ENCODE data around the gene SMIM28. TPM values are rescaled to one million over a fixed set of nuclear protein-coding genes. Genes with fewer than 3 reads are reported as not detected.

The SMIM28 gene
- total RNA-seq, 5 donors from 2014 or later (not counting 1 experiment from before 2014, with no cell fraction given): not detected

DNA sequence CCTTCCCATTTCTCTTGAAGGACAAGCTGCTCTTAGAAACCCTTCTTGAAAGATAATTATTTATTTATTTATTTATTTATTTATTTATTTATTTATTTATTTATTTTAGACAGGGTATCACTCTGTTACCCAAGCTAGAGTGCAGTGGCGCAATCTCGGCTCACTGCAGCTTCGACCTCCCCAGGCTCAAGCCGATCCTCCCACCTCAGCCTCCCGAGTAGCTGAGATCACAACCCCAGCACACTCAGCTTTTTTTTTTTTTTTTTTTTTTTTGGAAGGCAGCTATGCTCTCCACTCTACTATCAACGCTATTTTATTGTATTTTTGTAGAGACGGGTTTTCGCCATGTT is 25.1 kb downstream of the SMIM28 start:
- peak overlapping the region in 1 of 2 donors; percentile 66 for H3K27ac Mint-ChIP-seq

DNA sequence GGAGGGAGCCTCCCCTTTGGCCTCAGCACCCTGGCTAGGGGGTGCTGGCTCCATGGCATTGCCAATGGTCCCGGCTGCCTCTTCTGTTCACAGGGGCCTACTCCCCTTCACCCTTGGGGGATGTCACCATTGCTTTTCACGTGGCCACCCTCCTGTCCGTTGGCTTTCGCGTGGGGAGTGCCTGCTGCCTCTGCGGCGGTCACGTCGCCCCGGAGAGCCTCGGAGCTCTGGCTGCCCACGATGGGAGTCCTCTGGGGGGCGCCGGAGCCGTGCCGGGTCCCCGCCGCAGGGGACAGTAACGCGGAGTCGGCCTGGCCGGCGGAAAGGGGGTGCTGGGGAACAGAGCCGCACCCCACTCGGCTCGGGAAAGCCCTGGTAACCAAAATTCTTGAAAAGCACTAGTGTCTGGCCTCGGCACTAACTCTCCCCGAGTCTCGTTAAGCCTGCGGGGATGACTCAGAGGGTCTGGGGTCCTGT is 25.7 kb downstream of the SMIM28 start:
- Histone ChIP-seq H3K27me3 (replicated peaks in 1 of 2; ENCODE audit: control insufficient read depth in 2 of 2, extremely low read depth in 1 of 2, insufficient read depth in 2 of 2, low read length in 1 of 2) (peaks cover 0 to 10% of the 10 kb centered on the region in 2 experiments), H3K4me1 (ENCODE audit: control insufficient read depth in 1 of 2, extremely low read depth in 1 of 2, insufficient read depth in 2 of 2, low read length in 2 of 2) (peaks cover 4 to 22% of the 10 kb centered on the region in 2 experiments), H3K4me3 (ENCODE audit: control insufficient read depth in 1 of 2, extremely low read depth in 1 of 2, low read length in 1 of 2) (peak overlapping the region; percentile 94 to 95), H3K9me3 (no peaks in the 10 kb centered on the region), H3K27ac (ENCODE audit: low read length) (peak overlapping the region; percentile 86), H3K36me3 (ENCODE audit: control insufficient read depth in 2 of 2, extremely low read depth in 1 of 2, insufficient read depth in 1 of 2, low read length in 1 of 2) (peaks cover 7 to 22% of the 10 kb centered on the region in 2 donors)
- peak overlapping the region; percentile 79 to 82 for H3K27ac Mint-ChIP-seq
- H3K27me3 Mint-ChIP-seq: no peaks in the 10 kb centered on the region
- ChIA-PET CTCF (interaction anchor here (0.6 to 1.6 kb wide), 5 partner anchors 52 to 295 kb away, joined by 3 to 8 read pairs (median 4); no protein-coding TSS in a partner anchor), POLR2A (no interaction called here)
- peak overlapping the region; percentile 78 to 81 (median 80) for H3K4me3 Mint-ChIP-seq
- WGBS (ENCODE audit: insufficient coverage): under 1% methylated on average over 30 of the region's 30 CpGs
- H3K9me3 Mint-ChIP-seq: no peaks in the 10 kb centered on the region
- DNase-seq (peak in 17 of 35 experiments; percentile 2 to 47 (median 15)), ATAC-seq (replicated peaks in 1 of 4) (peak; percentile 9 to 21 (median 18))
- peaks cover 18 to 31% (median 29%) of the 10 kb centered on the region in 3 donors for H3K4me1 Mint-ChIP-seq
- H3K36me3 Mint-ChIP-seq: peaks cover 14% of the 10 kb centered on the region

More for the DNA sequence above, 25.1 kb downstream of the SMIM28 start:
- H3K9me3 ChIP-seq: no peaks in the 10 kb centered on the region
- H3K4me3 ChIP-seq (ENCODE audit: control insufficient read depth in 1 of 2, extremely low read depth in 1 of 2, low read length in 1 of 2): peak overlapping the region; percentile 94 to 95
- no peaks in the 10 kb centered on the region for H3K27me3 Mint-ChIP-seq
- peak overlapping the region; percentile 78 to 81 (median 80) for H3K4me3 Mint-ChIP-seq
- H3K27ac ChIP-seq (ENCODE audit: low read length): no peak overlapping the region
- H3K36me3 Mint-ChIP-seq: peaks cover 11% of the 10 kb centered on the region
- ATAC-seq (replicated peaks in 1 of 4) (no peak), DNase-seq (no peak)
- CTCF ChIA-PET: interaction anchor here (0.6 to 1.6 kb wide), 6 partner anchors 25 to 798 kb away, joined by 3 to 8 read pairs (median 4); no protein-coding TSS in a partner anchor
- peaks cover 5 to 19% of the 10 kb centered on the region in 2 donors for H3K36me3 ChIP-seq (ENCODE audit: control insufficient read depth in 2 of 2, extremely low read depth in 1 of 2, insufficient read depth in 1 of 2, low read length in 1 of 2)
- peaks cover 4 to 22% of the 10 kb centered on the region in 2 experiments for H3K4me1 ChIP-seq (ENCODE audit: control insufficient read depth in 1 of 2, extremely low read depth in 1 of 2, insufficient read depth in 2 of 2, low read length in 2 of 2)
- no CpG with 5 or more reads among the region's 8 CpGs for WGBS (ENCODE audit: insufficient coverage)
- H3K4me1 Mint-ChIP-seq: peaks cover 18 to 29% (median 26%) of the 10 kb centered on the region in 3 donors
- POLR2A ChIA-PET: interaction anchor here in 1 of 2 donors (0.6 kb wide), 1 partner anchor 117 kb away, joined by 8 read pairs; no protein-coding TSS in a partner anchor
- peaks cover 0 to 10% of the 10 kb centered on the region in 2 experiments for H3K27me3 ChIP-seq (replicated peaks in 1 of 2; ENCODE audit: control insufficient read depth in 2 of 2, extremely low read depth in 1 of 2, insufficient read depth in 2 of 2, low read length in 1 of 2)
- H3K9me3 Mint-ChIP-seq: no peaks in the 10 kb centered on the region

DNA sequence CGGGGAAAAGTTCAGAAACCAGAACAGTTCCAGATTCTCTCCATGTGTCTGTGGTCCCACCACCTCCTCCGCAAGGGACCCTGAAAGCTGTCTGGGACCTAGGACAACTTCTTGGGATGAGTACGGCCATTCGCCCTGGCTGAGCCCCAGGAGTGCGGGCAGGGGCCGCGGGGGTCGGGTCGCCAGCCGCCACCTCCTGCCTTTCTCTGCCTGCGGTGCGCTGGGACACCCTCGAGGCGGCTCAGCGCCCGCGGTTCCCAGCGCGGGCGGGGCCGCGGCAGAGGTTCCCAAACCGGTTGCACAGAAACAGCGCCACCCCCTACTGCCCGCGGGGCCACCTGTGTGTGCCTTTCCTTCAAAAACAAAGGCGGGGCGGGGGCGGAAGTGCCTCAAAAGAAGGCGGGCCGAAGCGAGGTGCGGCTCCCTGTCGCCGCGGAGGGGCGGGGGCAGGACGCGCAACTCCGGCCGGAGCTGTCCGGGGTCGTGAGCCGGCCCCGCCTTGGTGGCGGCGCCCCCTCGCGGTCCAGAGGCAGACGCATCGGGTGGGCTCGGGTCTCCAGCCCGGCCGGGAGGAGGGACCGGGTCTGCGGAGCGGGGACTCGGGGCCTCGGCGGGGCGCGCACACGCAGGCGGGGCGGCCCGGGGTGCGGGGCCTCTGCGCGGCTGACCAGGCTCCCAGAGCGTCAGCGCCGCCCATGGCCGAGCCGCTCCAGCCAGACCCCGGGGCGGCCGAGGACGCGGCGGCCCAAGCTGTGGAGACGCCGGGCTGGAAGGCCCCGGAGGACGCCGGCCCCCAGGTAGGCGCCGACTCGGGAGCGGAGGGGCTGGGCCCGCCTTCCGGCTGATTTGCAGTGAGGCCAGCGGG is 26.3 kb downstream of the SMIM28 start, which contains the start of gene HEBP2:
Gene HEBP2 (plus strand): TSS at position 423 of the 865 bp plus-strand sequence. CDS start 273 bp downstream, at position 696.
- peaks cover 19% of the 10 kb centered on the region for H3K36me3 Mint-ChIP-seq

DNA sequence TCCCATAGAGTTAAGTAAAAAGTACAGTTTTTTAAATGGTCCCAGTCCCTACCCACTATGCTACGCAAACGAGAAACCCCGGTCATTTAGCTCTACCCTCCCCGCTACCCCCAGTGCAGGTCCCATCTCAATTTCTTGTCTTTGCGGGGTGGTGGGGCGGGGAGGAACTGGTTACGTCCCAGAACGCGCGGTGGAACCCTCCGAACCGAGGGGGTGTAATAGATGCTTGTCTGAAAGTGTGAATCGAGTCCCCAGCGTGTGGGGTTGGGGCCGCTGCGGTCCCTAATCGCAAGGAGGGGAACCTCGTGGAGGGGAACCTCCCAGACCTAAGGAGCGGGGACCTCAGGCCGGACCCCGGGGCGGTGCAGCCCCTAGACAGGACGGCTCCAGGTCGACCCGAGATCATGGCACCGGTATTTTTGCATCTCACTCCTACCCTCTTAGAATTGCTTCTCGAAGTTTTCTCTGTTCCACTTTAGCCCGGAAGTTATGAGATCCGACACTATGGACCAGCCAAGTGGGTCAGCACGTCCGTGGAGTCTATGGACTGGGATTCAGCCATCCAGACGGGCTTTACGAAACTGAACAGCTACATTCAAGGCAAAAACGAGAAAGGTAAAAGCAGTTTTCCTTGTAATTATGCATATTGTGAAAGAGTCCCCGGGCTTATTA is 27.1 kb downstream of the SMIM28 start:
- DNase-seq: peak in 31 of 35 experiments; percentile 3 to 50 (median 25)
- ATAC-seq (replicated peaks in 1 of 4): peak in 2 of 4 experiments; percentile 11 to 31
- Mint-ChIP-seq H3K4me3 (peak overlapping the region; percentile 71 to 86 (median 80)), H3K27me3 (no peaks in the 10 kb centered on the region), H3K4me1 (peaks cover 18 to 39% (median 39%) of the 10 kb centered on the region in 3 donors), H3K27ac (peak overlapping the region; percentile 79 to 87), H3K36me3 (peaks cover 26% of the 10 kb centered on the region), H3K9me3 (no peaks in the 10 kb centered on the region)
- H3K9me3 ChIP-seq: no peaks in the 10 kb centered on the region
- ChIA-PET CTCF (interaction anchor here (0.6 to 1.5 kb wide), 3 partner anchors 51 to 105 kb away, joined by 3 to 4 read pairs (median 4); no protein-coding TSS in a partner anchor), POLR2A (interaction anchor here (0.7 to 1.1 kb wide), 4 partner anchors 12 to 50 kb away, joined by 3 to 5 read pairs (median 4); partner anchors contain the start of gene SMIM28 (in 1 of the 2))
- H3K4me1 ChIP-seq (ENCODE audit: control insufficient read depth in 1 of 2, extremely low read depth in 1 of 2, insufficient read depth in 2 of 2, low read length in 2 of 2): peaks cover 4 to 22% of the 10 kb centered on the region in 2 experiments
- 25% methylated on average over 28 of the region's 35 CpGs for WGBS (ENCODE audit: insufficient coverage)
- H3K27me3 ChIP-seq (replicated peaks in 1 of 2; ENCODE audit: control insufficient read depth in 2 of 2, extremely low read depth in 1 of 2, insufficient read depth in 2 of 2, low read length in 1 of 2): peaks cover 0 to 10% of the 10 kb centered on the region in 2 experiments
- H3K36me3 ChIP-seq (ENCODE audit: control insufficient read depth in 2 of 2, extremely low read depth in 1 of 2, insufficient read depth in 1 of 2, low read length in 1 of 2): peaks cover 14 to 36% of the 10 kb centered on the region in 2 donors
- H3K4me3 ChIP-seq (ENCODE audit: control insufficient read depth in 1 of 2, extremely low read depth in 1 of 2, low read length in 1 of 2): peak overlapping the region; percentile 94 to 95
- H3K27ac ChIP-seq (ENCODE audit: low read length): peak overlapping the region; percentile 70

More for the DNA sequence above, 26.3 kb downstream of the SMIM28 start, which contains the start of gene HEBP2:
- peak within 1 kb of the TSS; percentile 82 to 87 for H3K27ac Mint-ChIP-seq
- no peaks in the 10 kb centered on the region for H3K27me3 Mint-ChIP-seq
- no peaks in the 10 kb centered on the region for H3K9me3 Mint-ChIP-seq
- Histone ChIP-seq H3K36me3 (ENCODE audit: control insufficient read depth in 2 of 2, extremely low read depth in 1 of 2, insufficient read depth in 1 of 2, low read length in 1 of 2) (peaks cover 8 to 28% of the 10 kb centered on the region in 2 donors), H3K4me3 (ENCODE audit: control insufficient read depth in 1 of 2, extremely low read depth in 1 of 2, low read length in 1 of 2) (peak within 1 kb of the TSS; percentile 94 to 95), H3K27ac (ENCODE audit: low read length) (peak within 1 kb of the TSS; percentile 86), H3K27me3 (replicated peaks in 1 of 2; ENCODE audit: control insufficient read depth in 2 of 2, extremely low read depth in 1 of 2, insufficient read depth in 2 of 2, low read length in 1 of 2) (peaks cover 0 to 10% of the 10 kb centered on the region in 2 experiments), H3K9me3 (no peaks in the 10 kb centered on the region), H3K4me1 (ENCODE audit: control insufficient read depth in 1 of 2, extremely low read depth in 1 of 2, insufficient read depth in 2 of 2, low read length in 2 of 2) (peaks cover 4 to 22% of the 10 kb centered on the region in 2 experiments)
- POLR2A ChIA-PET: interaction anchor here (0.7 kb wide), 2 partner anchors 26 to 42 kb away, joined by 3 to 5 read pairs; partner anchors contain the start of gene SMIM28 (in 1 of the 2)
- peaks cover 18 to 33% (median 32%) of the 10 kb centered on the region in 3 donors for H3K4me1 Mint-ChIP-seq
- H3K4me3 Mint-ChIP-seq: peak within 1 kb of the TSS; percentile 78 to 86 (median 80)
- CTCF ChIA-PET: interaction anchor here in 1 of 2 donors (0.6 to 1.5 kb wide), 3 partner anchors 52 to 140 kb away, joined by 3 to 4 read pairs (median 4); no protein-coding TSS in a partner anchor
- DNase-seq (peak; percentile 73 to 96 (median 92)), ATAC-seq (replicated peaks in 1 of 4) (peak; percentile 91 to 95 (median 92))
- WGBS (ENCODE audit: insufficient coverage): under 1% methylated on average over 82 of the region's 92 CpGs

DNA sequence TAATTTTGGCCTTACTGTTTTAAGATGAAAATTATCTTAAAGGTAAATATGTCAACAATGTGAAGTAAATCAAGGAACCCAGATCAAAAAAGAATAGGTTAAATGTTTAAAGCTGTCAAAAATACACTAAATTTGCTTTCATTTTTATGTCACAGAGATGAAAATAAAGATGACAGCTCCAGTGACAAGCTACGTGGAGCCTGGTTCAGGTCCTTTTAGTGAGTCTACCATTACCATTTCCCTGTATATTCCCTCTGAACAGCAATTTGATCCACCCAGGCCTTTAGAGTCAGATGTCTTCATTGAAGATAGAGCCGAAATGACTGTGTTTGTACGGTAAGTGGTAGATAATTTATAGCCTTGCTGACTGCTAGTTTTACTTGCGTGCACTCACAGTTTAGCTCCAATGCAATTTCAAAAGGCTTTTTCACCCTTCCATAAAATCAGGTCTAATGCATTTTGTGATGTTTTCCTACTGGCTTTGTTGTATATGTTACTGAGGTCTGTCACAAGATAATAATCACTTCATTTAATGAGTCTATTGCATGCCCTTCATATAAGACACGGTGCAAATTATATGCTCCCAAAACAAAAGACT is 28.2 kb downstream of the SMIM28 start:
- Histone ChIP-seq H3K9me3 (no peaks in the 10 kb centered on the region), H3K27ac (ENCODE audit: low read length) (peak overlapping the region; percentile 2), H3K36me3 (ENCODE audit: control insufficient read depth in 2 of 2, extremely low read depth in 1 of 2, insufficient read depth in 1 of 2, low read length in 1 of 2) (peaks cover 14 to 44% of the 10 kb centered on the region in 2 donors), H3K27me3 (replicated peaks in 1 of 2; ENCODE audit: control insufficient read depth in 2 of 2, extremely low read depth in 1 of 2, insufficient read depth in 2 of 2, low read length in 1 of 2) (peaks cover 0 to 7% of the 10 kb centered on the region in 2 experiments), H3K4me1 (ENCODE audit: control insufficient read depth in 1 of 2, extremely low read depth in 1 of 2, insufficient read depth in 2 of 2, low read length in 2 of 2) (peaks cover 4 to 22% of the 10 kb centered on the region in 2 experiments), H3K4me3 (ENCODE audit: control insufficient read depth in 1 of 2, extremely low read depth in 1 of 2, low read length in 1 of 2) (no peak overlapping the region)
- ATAC-seq (replicated peaks in 1 of 4) (no peak), DNase-seq (no peak)
- Mint-ChIP-seq H3K4me3 (peak overlapping the region; percentile 21 to 71 (median 21)), H3K27ac (peak overlapping the region; percentile 79 to 87), H3K9me3 (no peaks in the 10 kb centered on the region), H3K27me3 (no peaks in the 10 kb centered on the region), H3K4me1 (peaks cover 18 to 47% (median 42%) of the 10 kb centered on the region in 3 donors), H3K36me3 (peaks cover 33% of the 10 kb centered on the region)
- ChIA-PET POLR2A (interaction anchor here in 1 of 2 donors (0.6 to 1.1 kb wide), 2 partner anchors 19 to 49 kb away, joined by 3 read pairs; no protein-coding TSS in a partner anchor), CTCF (interaction anchor here (0.5 to 1.0 kb wide), 2 partner anchors 34 to 290 kb away, joined by 3 to 4 read pairs; no protein-coding TSS in a partner anchor)
- no CpG with 5 or more reads among the region's 5 CpGs for whole genome bisulfite sequencing (ENCODE audit: insufficient coverage)

Measured in T-cell (primary cell).